ENCODE results near the gene MIGA1. TPM values are rescaled to one million over a fixed set of nuclear protein-coding genes. Genes with fewer than 3 reads are reported as not detected.
"Not testable (repeated sequence)": the region's sequence is repeated elsewhere in the genome, so short reads cannot be mapped to it uniquely, and the experiment has no call there.

The MIGA1 gene
- total RNA-seq, 2 donors from 2014 or later: 11.1 to 13.9 TPM

- intact Hi-C loops (cut with DNase I): loop anchor here (2.0 to 10.0 kb wide), 2 partner anchors 54 to 56 kb away; no protein-coding TSS in a partner anchor
- DNase-seq: no peak
- ATAC-seq: peak; percentile 53 to 69
These were observed 109.6 kb downstream of the MIGA1 start for GRCh38 chr1:77888781-77889642.

GRCh38 chr1:77889671-77890070 lies 110.2 kb downstream of the MIGA1 start:
- DNase-seq (no peak), ATAC-seq (peak; percentile 16 to 34)
- intact Hi-C loops (cut with DNase I): loop anchor here (2.0 to 10.0 kb wide), 2 partner anchors 55 to 57 kb away; no protein-coding TSS in a partner anchor

- no peak for DNase-seq
- intact Hi-C loops (cut with DNase I): no loop called here
- no peak for ATAC-seq
These were observed 111.8 kb downstream of the MIGA1 start for GRCh38 chr1:77891200-77891599.

GRCh38 chr1:77899647-77900320 lies 120.3 kb downstream of the MIGA1 start:
- no peak for DNase-seq
- ATAC-seq: peak; percentile 59 to 78
- intact Hi-C loops (cut with DNase I): loop anchor here in 1 of 2 donors (5.0 kb wide), 1 partner anchor 72 kb away; no protein-coding TSS in a partner anchor

- intact Hi-C loops (cut with DNase I): loop anchor here in 1 of 2 donors (5.0 kb wide), 1 partner anchor 73 kb away; no protein-coding TSS in a partner anchor
- DNase-seq (no peak), ATAC-seq (peak; percentile 78 to 86)
These were observed 121.3 kb downstream of the MIGA1 start for GRCh38 chr1:77900687-77901293.

GRCh38 chr1:77905603-77906002 lies 126.2 kb downstream of the MIGA1 start:
- DNase-seq (no peak), ATAC-seq (peak in 1 of 2 donors; percentile 19)
- intact Hi-C loops (cut with DNase I): no loop called here

- DNase-seq (no peak), ATAC-seq (no peak)
- intact Hi-C loops (cut with DNase I): no loop called here
These were observed 126.6 kb downstream of the MIGA1 start for GRCh38 chr1:77906019-77906545.

- no peak for DNase-seq
- ATAC-seq: no peak
- intact Hi-C loops (cut with DNase I): no loop called here
These were observed 127.2 kb downstream of the MIGA1 start for GRCh38 chr1:77906624-77907023.

- intact Hi-C loops (cut with DNase I): no loop called here
- ATAC-seq (no peak), DNase-seq (no peak)
These were observed 130.7 kb downstream of the MIGA1 start for GRCh38 chr1:77910116-77910515.

GRCh38 chr1:77918918-77919317 lies 139.5 kb downstream of the MIGA1 start:
- ATAC-seq; DNase-seq; intact Hi-C loops (cut with DNase I): not testable (repeated sequence)

- no peak for DNase-seq
- ATAC-seq: no peak
- intact Hi-C loops (cut with DNase I): no loop called here
These were observed 146.1 kb downstream of the MIGA1 start for GRCh38 chr1:77925518-77925917.

GRCh38 chr1:77925956-77926355 lies 146.5 kb downstream of the MIGA1 start:
- DNase-seq (no peak), ATAC-seq (no peak)
- intact Hi-C loops (cut with DNase I): no loop called here

- ATAC-seq (no peak), DNase-seq (no peak)
- intact Hi-C loops (cut with DNase I): no loop called here
These were observed 147.3 kb downstream of the MIGA1 start for GRCh38 chr1:77926561-77927357.

GRCh38 chr1:77927414-77927813 lies 148.0 kb downstream of the MIGA1 start:
- DNase-seq (no peak), ATAC-seq (no peak)
- intact Hi-C loops (cut with DNase I): no loop called here

Other genes starting within 250 kb of the MIGA1 start
- 10 to 100 TPM; 32.2 to 35.5 TPM for gene ZZZ3, start 97.0 kb upstream of the MIGA1 start, total RNA-seq
- 10 to 100 TPM; 32.5 to 36.1 TPM for gene USP33, start 19.8 kb upstream of the MIGA1 start, total RNA-seq
- 100 to 1,000 TPM; 218 to 235 TPM for gene NEXN, start 109.0 kb downstream of the MIGA1 start, total RNA-seq
- 10 to 100 TPM; 54.3 to 78.5 TPM for gene FUBP1, start 199.4 kb downstream of the MIGA1 start, total RNA-seq
- 100 to 1,000 TPM in 1 of 2 donors, 10 to 100 TPM in 1; 78.6 to 105 TPM for gene DNAJB4, start 225.3 kb downstream of the MIGA1 start, total RNA-seq